Body of pancreas (tissue), 4 donors: ENCODE data around the gene CAPN10.

Experiments
- POLR2A ChIP-seq, 3 donors: fragments of 450-650 bp; IDR thresholded peaks; one replicate each; pipeline ENCODE4 v1.6.1; 2016; ENCODE audit warnings: antibody characterized with exemption in 3 of 3, mild to moderate bottlenecking in 2 of 3
- TF ChIP-seq, protein P1 (sequence below), 7 experiments: fragments of 450-650 bp in 4 of 7; fragments of 200-600 bp in 3 of 7; sonication (generic) in 3 of 7; IDR thresholded peaks; one replicate each; pipeline ENCODE4 v1.5.1; 2016 to 2019; ENCODE audit warnings: antibody characterized with exemption in 7 of 7

DNA sequence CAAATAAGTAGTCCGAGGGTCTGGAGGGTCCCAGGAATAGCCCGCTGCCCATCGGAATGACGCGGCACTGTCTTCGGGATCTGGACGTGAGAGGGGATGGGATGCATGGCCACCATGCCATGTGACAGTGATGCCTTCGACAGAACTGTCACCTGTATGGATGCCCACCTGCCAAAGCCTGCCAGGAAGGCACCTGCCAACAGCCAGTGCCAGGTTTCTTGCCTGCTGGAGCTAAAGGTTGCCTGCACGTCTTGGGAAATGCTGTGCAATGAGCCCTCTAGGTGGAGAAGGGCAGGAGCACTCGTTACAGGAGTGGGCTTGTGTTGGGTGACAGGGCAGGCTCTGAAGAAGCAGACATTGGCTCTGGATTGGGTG lies 59.3 kb downstream of the CAPN10 start:
- TF ChIP-seq POLR2A (IDR thresholded peaks at IDR 0.05), result no peak
- TF ChIP-seq, protein P1, sequence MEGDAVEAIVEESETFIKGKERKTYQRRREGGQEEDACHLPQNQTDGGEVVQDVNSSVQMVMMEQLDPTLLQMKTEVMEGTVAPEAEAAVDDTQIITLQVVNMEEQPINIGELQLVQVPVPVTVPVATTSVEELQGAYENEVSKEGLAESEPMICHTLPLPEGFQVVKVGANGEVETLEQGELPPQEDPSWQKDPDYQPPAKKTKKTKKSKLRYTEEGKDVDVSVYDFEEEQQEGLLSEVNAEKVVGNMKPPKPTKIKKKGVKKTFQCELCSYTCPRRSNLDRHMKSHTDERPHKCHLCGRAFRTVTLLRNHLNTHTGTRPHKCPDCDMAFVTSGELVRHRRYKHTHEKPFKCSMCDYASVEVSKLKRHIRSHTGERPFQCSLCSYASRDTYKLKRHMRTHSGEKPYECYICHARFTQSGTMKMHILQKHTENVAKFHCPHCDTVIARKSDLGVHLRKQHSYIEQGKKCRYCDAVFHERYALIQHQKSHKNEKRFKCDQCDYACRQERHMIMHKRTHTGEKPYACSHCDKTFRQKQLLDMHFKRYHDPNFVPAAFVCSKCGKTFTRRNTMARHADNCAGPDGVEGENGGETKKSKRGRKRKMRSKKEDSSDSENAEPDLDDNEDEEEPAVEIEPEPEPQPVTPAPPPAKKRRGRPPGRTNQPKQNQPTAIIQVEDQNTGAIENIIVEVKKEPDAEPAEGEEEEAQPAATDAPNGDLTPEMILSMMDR (IDR thresholded peaks at IDR 0.05), result no peak
